Hematopoietic multipotent progenitor cell (in vitro differentiated cells): ENCODE data around the gene MBD5. TPM values are rescaled to one million over a fixed set of nuclear protein-coding genes. Genes with fewer than 3 reads are reported as not detected.

Experiments
- DNase-seq, 3 donors: peaks; one replicate each; pipeline ENCODE4 v3.0.0-alpha.2; 2011 to 2015; ENCODE audit warnings: low read depth in 2 of 3, low spot score in 2 of 3
- total RNA-seq: library from RNA; depleted of rRNA; stranded (reverse); fragments of >200 nt; gene quantifications from one replicate; pipeline ENCODE4 v1.2.3, GENCODE V29; 2012

MBD5 gene
- total RNA-seq, 1 donor = 18.6 TPM

GRCh38 chr2:148207111-148207510 lies 186.2 kb downstream of the MBD5 start:
- DNase-seq = no peak

DNA sequence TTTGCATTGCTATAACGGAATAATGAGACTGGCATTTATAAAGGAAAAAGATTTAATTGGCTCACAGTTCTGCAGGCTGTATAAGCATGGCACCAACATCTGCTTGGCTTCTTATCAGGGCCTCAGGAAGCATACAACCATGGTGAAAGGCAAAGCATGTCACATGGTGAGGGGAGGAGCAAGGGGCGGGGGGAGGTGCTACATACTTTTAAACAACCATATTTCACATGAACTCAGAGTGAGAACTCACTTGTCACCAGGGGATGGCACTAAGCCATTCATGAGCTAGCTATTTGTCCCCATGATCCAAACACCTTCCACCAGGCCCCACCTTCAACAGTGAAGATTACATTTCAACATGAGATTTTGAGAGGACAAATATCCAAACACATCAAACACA lies 188.7 kb downstream of the MBD5 start:
- DNase-seq = peak in 2 of 3 donors; percentile 1 to 4

- no peak for DNase-seq
These were observed 197.6 kb downstream of the MBD5 start for GRCh38 chr2:148218326-148219075.

- DNase-seq = no peak
These were observed 200.3 kb downstream of the MBD5 start for GRCh38 chr2:148221166-148221565.

DNA sequence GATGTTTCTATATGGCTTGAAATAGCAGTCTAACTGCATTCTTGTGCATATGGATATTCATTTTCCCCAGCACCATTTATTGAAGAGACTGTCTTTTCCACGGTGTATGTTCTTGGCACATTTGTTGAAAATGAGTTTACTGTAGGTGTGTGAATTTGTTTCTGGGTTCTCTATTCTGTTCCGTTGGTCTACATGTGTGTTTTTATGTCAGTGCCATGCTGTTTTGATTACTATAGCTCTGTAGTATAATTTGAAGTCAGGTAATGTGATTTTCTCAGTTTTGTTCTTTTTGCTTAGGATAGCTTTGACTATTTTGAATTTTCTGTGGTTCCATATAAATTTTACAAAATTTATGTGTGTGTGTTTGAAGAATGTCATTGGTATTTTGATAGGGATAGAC lies 201.0 kb downstream of the MBD5 start:
- no peak for DNase-seq

GRCh38 chr2:148231858-148232257 lies 211.0 kb downstream of the MBD5 start:
- DNase-seq = no peak

GRCh38 chr2:148234143-148234542 lies 213.3 kb downstream of the MBD5 start:
- DNase-seq = no peak

- no peak for DNase-seq
These were observed 217.0 kb downstream of the MBD5 start for GRCh38 chr2:148237911-148238310.

- DNase-seq = no peak
These were observed 217.7 kb downstream of the MBD5 start for GRCh38 chr2:148238561-148238960.

DNA sequence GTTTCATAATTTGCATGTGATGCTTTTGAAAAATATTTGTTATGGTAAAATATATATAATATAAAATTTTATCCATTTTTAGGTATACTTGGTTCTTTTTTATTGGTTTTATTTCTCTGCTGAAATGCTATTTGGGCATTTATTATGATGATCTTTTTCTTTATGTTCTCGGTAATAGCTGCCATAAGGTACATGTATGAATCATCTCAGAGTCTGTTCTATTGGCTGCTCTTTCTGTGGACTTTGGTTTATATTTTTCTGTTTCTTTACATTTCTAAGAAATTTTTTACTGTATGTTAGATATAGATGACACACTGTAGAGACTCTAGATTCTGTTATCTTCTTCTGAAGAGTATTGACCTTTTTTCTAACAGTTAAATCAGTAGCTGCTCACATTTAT lies 219.9 kb downstream of the MBD5 start:
- DNase-seq = no peak

GRCh38 chr2:148244593-148245292 lies 223.9 kb downstream of the MBD5 start:
- no peak for DNase-seq

- DNase-seq = no peak
These were observed 231.1 kb downstream of the MBD5 start for GRCh38 chr2:148251993-148252392.

GRCh38 chr2:148252646-148253045 lies 231.8 kb downstream of the MBD5 start:
- no peak for DNase-seq

- DNase-seq = peak in 2 of 3 donors; percentile 28 to 29
These were observed 232.8 kb downstream of the MBD5 start for GRCh38 chr2:148253685-148254084.

DNA sequence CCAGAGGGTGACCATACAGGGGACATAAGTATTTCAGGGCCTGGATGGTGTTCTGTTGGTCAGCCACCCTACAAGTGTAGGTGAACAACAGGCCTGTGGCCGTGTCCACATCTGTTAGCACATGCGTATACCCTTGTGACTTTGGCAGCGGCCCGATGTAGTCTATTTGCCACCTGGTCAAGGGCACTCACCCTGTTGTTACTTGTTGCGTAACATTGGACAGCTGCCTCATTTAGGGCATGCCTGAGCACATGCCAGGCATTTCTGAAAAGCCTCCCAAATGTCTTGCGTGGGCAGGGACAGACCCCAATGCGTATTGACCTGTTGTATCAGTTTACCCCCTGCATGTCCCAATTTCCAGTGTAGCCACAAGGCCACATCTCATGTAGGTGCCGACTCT lies 235.0 kb downstream of the MBD5 start:
- DNase-seq = no peak

DNA sequence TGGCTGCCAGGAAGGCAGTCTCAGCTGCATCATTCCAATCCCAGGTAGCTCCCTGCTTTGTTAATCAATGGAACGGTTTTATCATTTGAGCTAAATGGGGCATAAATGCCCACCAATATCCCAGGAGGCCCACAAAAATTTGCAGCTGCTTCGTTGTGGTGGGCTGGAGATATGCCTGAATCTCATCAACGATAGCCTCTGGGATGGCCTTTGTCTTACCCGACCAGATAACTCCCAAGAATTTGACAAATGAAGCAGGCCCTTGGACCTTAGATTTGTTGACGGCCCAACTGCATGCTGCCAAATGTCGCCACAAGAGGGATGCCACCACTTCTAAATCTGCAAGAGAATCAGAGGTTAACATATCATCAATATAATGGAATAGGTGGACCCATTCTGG lies 236.4 kb downstream of the MBD5 start:
- DNase-seq = no peak

DNA sequence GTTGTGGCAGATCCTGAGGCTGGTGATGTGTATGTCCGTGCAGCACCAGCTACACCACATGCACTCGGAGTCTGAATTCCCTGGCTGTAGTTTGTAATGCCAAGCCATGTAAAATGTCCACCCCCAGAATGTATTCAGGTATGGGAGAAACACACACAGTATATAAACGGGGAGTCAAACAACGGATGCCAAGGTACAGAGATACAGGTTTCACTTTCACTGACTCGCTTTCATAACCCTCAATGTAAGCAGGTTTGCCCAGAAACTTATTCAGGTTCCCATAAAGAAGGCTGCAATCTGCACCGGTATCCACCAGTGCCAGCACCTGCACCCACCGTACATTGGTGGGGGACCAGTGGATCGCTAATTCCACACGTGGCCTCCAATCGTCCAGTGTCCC lies 237.2 kb downstream of the MBD5 start:
- no peak for DNase-seq

- DNase-seq = peak in 2 of 3 donors; percentile 16 to 21
These were observed 238.8 kb downstream of the MBD5 start for GRCh38 chr2:148259674-148260073.

- DNase-seq = no peak
These were observed 243.0 kb downstream of the MBD5 start for GRCh38 chr2:148263890-148264289.

DNA sequence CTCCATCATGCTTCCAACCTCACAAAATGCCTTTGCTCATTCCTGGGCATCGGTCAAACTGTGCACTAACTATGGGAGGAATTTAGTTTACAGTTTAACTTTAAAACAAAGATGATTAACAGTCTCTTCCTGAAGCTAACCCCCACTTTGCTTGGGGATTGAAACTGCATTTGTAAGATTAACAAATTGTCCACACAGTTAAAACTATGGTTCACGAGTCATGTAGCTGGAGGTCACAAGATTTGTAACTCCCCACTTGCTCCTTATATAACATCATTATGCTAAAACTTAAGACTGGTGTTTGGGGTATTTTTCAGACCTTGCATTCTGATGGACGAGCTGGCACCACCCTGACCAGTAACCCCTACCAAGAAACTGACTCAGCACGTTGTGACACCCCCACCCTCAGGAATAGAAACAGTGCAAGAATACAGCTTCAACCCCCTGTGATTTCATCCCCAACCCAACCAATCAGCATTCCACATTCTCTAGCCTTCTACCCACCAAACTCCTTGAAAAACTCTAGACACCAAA lies 252.3 kb downstream of the MBD5 start:
- no peak for DNase-seq

DNA sequence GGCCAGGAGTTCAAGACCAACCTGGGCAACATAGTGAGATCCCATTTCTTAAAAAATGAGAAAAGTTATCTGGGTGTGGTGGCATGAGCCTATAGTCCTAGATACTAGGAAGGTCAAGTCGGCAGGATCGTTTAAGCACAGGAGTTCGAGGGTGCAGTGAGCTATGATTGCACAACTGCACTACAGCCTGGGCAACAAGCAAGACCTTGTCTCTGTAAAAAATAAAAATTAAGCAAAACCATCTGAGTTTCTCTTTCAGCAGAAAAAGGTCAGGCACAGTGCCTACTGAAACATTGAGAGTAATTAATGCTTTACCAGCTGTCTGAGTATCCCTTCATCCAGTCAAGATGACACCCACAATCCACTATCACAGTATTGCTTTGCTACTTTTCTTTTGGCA lies 258.3 kb downstream of the MBD5 start:
- no peak for DNase-seq

DNA sequence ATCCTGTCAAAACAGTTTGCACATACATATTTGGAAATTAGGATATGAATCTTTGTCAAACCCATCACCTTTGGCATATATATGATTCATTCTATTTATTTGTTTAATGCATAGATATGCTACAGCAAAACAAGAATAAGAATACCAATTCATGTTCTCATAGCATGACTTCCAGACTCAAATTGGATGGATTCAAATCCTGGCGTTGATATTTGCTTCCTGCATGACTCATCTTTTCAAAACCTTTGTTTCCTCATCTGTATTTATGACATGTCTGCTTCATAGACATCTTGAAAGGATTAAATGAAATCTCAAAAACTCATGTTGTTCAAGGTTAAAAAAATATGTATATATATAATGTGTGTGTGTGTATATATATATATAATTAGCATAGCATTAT lies 261.3 kb downstream of the MBD5 start:
- no peak for DNase-seq
